DMS 273 treated with DMSO at 0.1 percent for 48 hours (cell line): ENCODE measurements around the gene OBP2A.
"Not testable (repeated sequence)": the region's sequence is repeated elsewhere in the genome, so short reads cannot be mapped to it uniquely, and the experiment has no call there.

ENCODE experiments used
- DNase-seq: peaks from one replicate; lab custom pipeline; 2025; lab: John Stamatoyannopoulos, UW

OBP2A gene

GRCh38 chr9:135526730-135527571 is 19.0 kb upstream of the OBP2A start:
- no peak for DNase-seq

- DNase-seq: not testable (repeated sequence)
These were observed 17.0 kb upstream of the OBP2A start for GRCh38 chr9:135528842-135529435.

- no peak for DNase-seq
These were observed 15.8 kb upstream of the OBP2A start for GRCh38 chr9:135530146-135530545.

GRCh38 chr9:135531096-135531495 is 14.8 kb upstream of the OBP2A start:
- no peak for DNase-seq

- DNase-seq: no peak
These were observed 12.8 kb upstream of the OBP2A start for GRCh38 chr9:135533113-135533512.

GRCh38 chr9:135533674-135534073 is 12.3 kb upstream of the OBP2A start:
- DNase-seq: no peak

GRCh38 chr9:135534192-135534711 is 11.7 kb upstream of the OBP2A start:
- DNase-seq: not testable (repeated sequence)

- DNase-seq: not testable (repeated sequence)
These were observed 11.1 kb upstream of the OBP2A start for GRCh38 chr9:135534826-135535225.

- not testable (repeated sequence) for DNase-seq
These were observed 10.3 kb upstream of the OBP2A start for GRCh38 chr9:135535631-135536030.

- no peak for DNase-seq
These were observed 9.7 kb upstream of the OBP2A start for GRCh38 chr9:135536216-135536615.

- DNase-seq: not testable (repeated sequence)
These were observed 2.5 kb upstream of the OBP2A start for GRCh38 chr9:135543262-135543894.

GRCh38 chr9:135544981-135545635 is 818 bp upstream of the OBP2A start:
- no peak for DNase-seq

- not testable (repeated sequence) for DNase-seq
These were observed 1.1 kb downstream of the OBP2A start for GRCh38 chr9:135546792-135547617.

GRCh38 chr9:135547756-135548736 is 2.1 kb downstream of the OBP2A start:
- no peak for DNase-seq

- not testable (repeated sequence) for DNase-seq
These were observed 3.8 kb downstream of the OBP2A start for GRCh38 chr9:135549478-135550343.

GRCh38 chr9:135550344-135550918 is 4.5 kb downstream of the OBP2A start:
- DNase-seq: no peak

- no peak for DNase-seq
These were observed 5.1 kb downstream of the OBP2A start for GRCh38 chr9:135551031-135551430.

- no peak for DNase-seq
These were observed 5.5 kb downstream of the OBP2A start for GRCh38 chr9:135551456-135551855.
